NT2/D1 (cell line): ENCODE measurements around the gene MEST.

ENCODE experiments used
- SUZ12 ChIP-seq: IDR thresholded peaks from 2 replicates; pipeline ENCODE4 v1.6.1; 2011; ENCODE audit not compliant: insufficient read length, insufficient read depth; ENCODE audit errors: extremely low read depth
- ZNF274 ChIP-seq: IDR thresholded peaks from 2 replicates; pipeline ENCODE4 v1.6.1; 2011; ENCODE audit warnings: mild to moderate bottlenecking, low read depth, low read length

DNA sequence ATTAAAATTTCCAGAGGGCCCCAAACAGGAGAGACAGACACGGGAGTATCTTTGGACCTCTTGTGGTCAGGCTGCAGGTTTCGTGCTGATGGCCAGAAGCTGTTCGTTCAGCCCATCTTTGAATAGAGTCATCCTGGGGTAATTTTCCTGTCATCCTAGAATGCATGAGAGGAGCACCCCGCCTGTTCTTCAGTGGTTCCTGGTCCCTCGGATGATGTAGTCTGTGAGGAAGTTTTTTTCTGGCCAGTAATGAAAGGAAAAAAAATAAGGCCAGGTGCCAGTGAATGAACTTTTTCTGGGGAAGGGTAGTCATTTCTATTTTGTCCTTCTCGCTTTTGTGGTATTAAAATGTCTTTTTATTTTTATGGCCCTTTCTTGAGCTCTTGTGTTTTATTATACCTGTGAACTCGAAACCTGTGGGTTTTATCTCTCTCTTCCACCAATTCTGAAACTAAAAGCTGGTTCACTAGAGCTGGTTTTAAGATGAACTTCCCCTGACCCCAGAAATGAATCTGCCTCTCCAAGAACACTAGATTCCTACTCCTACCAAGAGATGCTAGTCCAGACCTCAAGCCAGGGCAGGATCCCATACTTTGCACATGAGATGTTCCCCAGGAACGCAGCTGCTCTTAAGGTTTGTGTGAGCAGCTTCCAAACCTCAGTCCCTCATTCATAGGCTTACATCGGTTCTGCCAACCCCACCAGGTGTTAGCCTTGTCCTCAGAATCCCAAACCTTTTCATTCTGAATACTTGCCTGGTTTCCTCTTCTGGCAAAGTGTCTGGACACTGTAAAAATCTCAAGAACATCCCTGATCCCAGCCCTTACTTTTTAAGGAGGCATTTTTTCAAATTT lies 15.4 kb upstream of the MEST start:
- TF ChIP-seq ZNF274, result no peak
- TF ChIP-seq SUZ12, result no peak
